Esophagus muscularis mucosa (tissue), 4 donors: ENCODE data around the gene ZSCAN10. TPM values are rescaled to one million over a fixed set of nuclear protein-coding genes. Genes with fewer than 3 reads are reported as not detected.
"Not testable (repeated sequence)": the region's sequence is repeated elsewhere in the genome, so short reads cannot be mapped to it uniquely, and the experiment has no call there.

Source experiments
- DNase-seq: peaks from one replicate; pipeline ENCODE4 v3.0.0-alpha.2; 2017; ENCODE audit errors: extremely low spot score
- H3K27ac ChIP-seq, 4 donors: fragments of 200-600 bp; sonication (generic); replicated peaks in 1 of 4; 1 replicate in 3 of 4; 2 replicates in 1 of 4; pipeline ENCODE4 v1.5.1; 2016 to 2019; ENCODE audit warnings: mild to moderate bottlenecking in 1 of 4
- H3K27me3 ChIP-seq, 4 donors: fragments of 200-600 bp; sonication (generic); one replicate each; pipeline versions ENCODE4 v1.5.1 to v1.6.0; 2016 to 2019
- H3K36me3 ChIP-seq, 4 donors: fragments of 200-600 bp; sonication (generic); one replicate each; pipeline ENCODE4 v1.5.1; 2016 to 2019
- H3K4me1 ChIP-seq, 4 donors: fragments of 200-600 bp; sonication (generic); one replicate each; pipeline ENCODE4 v1.5.1; 2016 to 2019
- H3K4me3 ChIP-seq, 4 donors: fragments of 200-600 bp; sonication (generic); 1 replicate in 2 of 4; 2 replicates in 2 of 4; pipeline ENCODE4 v1.5.1; 2016 to 2019; ENCODE audit warnings: mild to moderate bottlenecking in 4 of 4, moderate library complexity in 1 of 4
- H3K9me3 ChIP-seq, 4 donors: fragments of 200-600 bp; sonication (generic); 1 replicate in 3 of 4; 2 replicates in 1 of 4; pipeline ENCODE4 v1.5.1; 2016 to 2019
- CTCF ChIP-seq, 3 experiments: fragments of 200-600 bp in 2 of 3; fragments of 450-650 bp in 1 of 3; sonication (generic) in 2 of 3; IDR thresholded peaks; one replicate each; pipeline ENCODE4 v1.5.1; 2017 to 2019; ENCODE audit warnings: antibody characterized with exemption in 3 of 3, mild to moderate bottlenecking in 2 of 3, moderate library complexity in 1 of 3
- EP300 ChIP-seq: sonication (generic); formaldehyde crosslinking; IDR thresholded peaks from one replicate; pipeline ENCODE4 v1.6.1; 2017; ENCODE audit warnings: antibody characterized with exemption
- POLR2A ChIP-seq: fragments of 450-650 bp; IDR thresholded peaks from one replicate; pipeline ENCODE4 v1.6.1; 2017; ENCODE audit warnings: antibody characterized with exemption, moderate library complexity, mild to moderate bottlenecking, low read depth
- POLR2AphosphoS5 ChIP-seq, 2 donors: sonication (generic); formaldehyde crosslinking; IDR thresholded peaks; one replicate each; pipeline ENCODE4 v1.6.1; 2017; ENCODE audit warnings: antibody characterized with exemption in 2 of 2
- WGBS: methylation state at CpG from one replicate; pipeline ENCODE4 v1.1.5; 2018; 5-methylcytosine and 5-hydroxymethylcytosine counted together
- intact Hi-C: fragments of 100-400 bp; cut with DNase I; formaldehyde crosslinking; loops from one replicate; pipeline ENCODE4 v1.15.1; 2023
- total RNA-seq, 4 donors: library from RNA; depleted of rRNA; stranded (reverse); fragments of >200 nt; gene quantifications; one replicate each; pipeline versions ENCODE4 v1.1.0 to v1.2.1, GENCODE V29; 2016

The ZSCAN10 gene
- total RNA-seq, 4 donors from 2014 or later, result not detected

- Histone ChIP-seq H3K4me3 (no peak overlapping the region), H3K36me3 (peaks cover 0 to 15% (median 0%) of the 10 kb centered on the region in 4 donors), H3K4me1 (peaks cover 0 to 10% (median 4%) of the 10 kb centered on the region in 4 donors), H3K27ac (no peak overlapping the region), H3K27me3 (no peaks in the 10 kb centered on the region), H3K9me3 (no peaks in the 10 kb centered on the region)
- intact Hi-C loops, result no loop called here
- TF ChIP-seq POLR2A (no peak), POLR2AphosphoS5 (IDR thresholded peaks at IDR 0.05) (no peak), EP300 (no peak), CTCF (IDR thresholded peaks at IDR 0.05) (no peak)
- no peak for DNase-seq
- WGBS, result 89% methylated on average over 17 of the region's 17 CpGs
Measured at GRCh38 chr16:3080024-3080423, 19.1 kb downstream of the ZSCAN10 start.

GRCh38 chr16:3076577-3076976 is 22.5 kb downstream of the ZSCAN10 start:
- no peak for TF ChIP-seq EP300
- no peak for TF ChIP-seq POLR2A
- no peak for TF ChIP-seq POLR2AphosphoS5 (IDR thresholded peaks at IDR 0.05)
- TF ChIP-seq CTCF (IDR thresholded peaks at IDR 0.05), result no peak
- Histone ChIP-seq H3K36me3 (peaks cover 0 to 15% (median 0%) of the 10 kb centered on the region in 4 donors), H3K27ac (no peak overlapping the region), H3K27me3 (peaks cover 0 to 10% (median 0%) of the 10 kb centered on the region in 4 donors), H3K4me3 (no peak overlapping the region), H3K9me3 (no peaks in the 10 kb centered on the region), H3K4me1 (peaks cover 0 to 13% (median 4%) of the 10 kb centered on the region in 4 donors)
- 84% methylated on average over 3 of the region's 6 CpGs for WGBS
- intact Hi-C loops, result no loop called here
- no peak for DNase-seq

- Histone ChIP-seq H3K4me1 (peaks cover 0 to 13% (median 4%) of the 10 kb centered on the region in 4 donors), H3K36me3 (peaks cover 0 to 15% (median 0%) of the 10 kb centered on the region in 4 donors)
- WGBS, result 92% methylated on average over 6 of the region's 6 CpGs
- intact Hi-C loops, H3K4me3 ChIP-seq, H3K27ac ChIP-seq, H3K9me3 ChIP-seq, H3K27me3 ChIP-seq, DNase-seq: not testable (repeated sequence)
Measured at GRCh38 chr16:3075946-3076345, 23.1 kb downstream of the ZSCAN10 start.

GRCh38 chr16:3075523-3075915 is 23.6 kb downstream of the ZSCAN10 start:
- Histone ChIP-seq H3K27ac (no peak overlapping the region), H3K9me3 (no peaks in the 10 kb centered on the region), H3K36me3 (peaks cover 0 to 15% (median 0%) of the 10 kb centered on the region in 4 donors), H3K27me3 (peaks cover 0 to 10% (median 0%) of the 10 kb centered on the region in 4 donors), H3K4me1 (peaks cover 0 to 13% (median 4%) of the 10 kb centered on the region in 4 donors), H3K4me3 (no peak overlapping the region)
- intact Hi-C loops, result no loop called here
- no peak for TF ChIP-seq CTCF (IDR thresholded peaks at IDR 0.05)
- WGBS, result 24% methylated on average over 9 of the region's 10 CpGs
- no peak for DNase-seq

- TF ChIP-seq POLR2A (no peak), POLR2AphosphoS5 (IDR thresholded peaks at IDR 0.05) (no peak), EP300 (no peak), CTCF (IDR thresholded peaks at IDR 0.05) (no peak)
- WGBS, result 53% methylated on average over 9 of the region's 9 CpGs
- Histone ChIP-seq H3K27ac (no peak overlapping the region), H3K9me3 (no peaks in the 10 kb centered on the region), H3K36me3 (peaks cover 0 to 15% (median 0%) of the 10 kb centered on the region in 4 donors), H3K4me1 (peaks cover 0 to 13% (median 4%) of the 10 kb centered on the region in 4 donors), H3K27me3 (peaks cover 0 to 10% (median 0%) of the 10 kb centered on the region in 4 donors), H3K4me3 (no peak overlapping the region)
- intact Hi-C loops, result no loop called here
- no peak for DNase-seq
Measured at GRCh38 chr16:3074860-3075522, 24.1 kb downstream of the ZSCAN10 start.
